T-helper 2 cell (primary cell): ENCODE data around the gene KRT15.
A peak's percentile ranks its signal among the peaks of the same experiment; 100 is the strongest.

Source experiments
- DNase-seq, 5 experiments: peaks; one replicate each; pipeline versions ENCODE4 v3.0.0 to v3.0.0-alpha.2; 2012 to 2022

Gene KRT15

GRCh38 chr17:41503202-41503601 is 15.5 kb downstream of the KRT15 start:
- no peak for DNase-seq

DNA sequence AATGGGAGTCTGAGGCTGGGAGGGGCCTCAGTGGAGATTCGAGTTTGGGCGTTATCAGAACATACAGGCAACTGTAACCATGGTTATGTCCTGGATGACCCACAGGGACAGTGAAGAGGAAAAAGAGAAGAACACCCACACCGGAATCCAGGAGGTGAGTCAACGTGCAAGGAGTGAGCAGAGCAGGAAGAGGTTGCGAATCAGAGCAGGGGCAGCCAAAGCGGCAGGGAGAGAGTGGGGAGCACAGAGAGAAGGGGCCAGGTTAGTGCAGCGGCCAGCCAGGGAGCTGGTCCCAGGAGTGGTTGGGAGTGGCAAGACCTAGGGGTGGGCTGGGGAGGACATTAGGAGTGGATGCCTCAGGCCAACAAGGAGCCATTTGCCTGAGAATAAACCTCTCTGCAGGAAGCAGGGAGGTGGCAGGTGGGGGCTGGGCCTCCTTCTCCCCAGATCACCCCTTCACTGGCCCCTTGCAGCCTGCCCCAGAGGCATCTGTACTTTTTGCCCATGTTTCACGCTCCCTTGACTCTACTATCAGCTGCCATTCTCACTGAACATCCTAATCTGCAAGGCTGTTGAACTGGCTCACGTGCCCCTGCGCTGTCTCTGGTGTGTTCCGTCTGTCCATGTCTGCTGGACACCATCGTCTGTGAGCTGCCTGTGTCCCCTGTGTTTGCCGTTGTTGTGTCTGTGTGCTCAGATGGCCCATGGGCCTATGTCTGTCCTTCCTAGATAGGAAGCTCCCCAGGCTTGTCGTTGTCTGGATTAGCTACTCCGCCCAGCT is 18.4 kb downstream of the KRT15 start:
- no peak for DNase-seq

GRCh38 chr17:41499714-41500113 is 19.0 kb downstream of the KRT15 start:
- DNase-seq, result no peak

DNA sequence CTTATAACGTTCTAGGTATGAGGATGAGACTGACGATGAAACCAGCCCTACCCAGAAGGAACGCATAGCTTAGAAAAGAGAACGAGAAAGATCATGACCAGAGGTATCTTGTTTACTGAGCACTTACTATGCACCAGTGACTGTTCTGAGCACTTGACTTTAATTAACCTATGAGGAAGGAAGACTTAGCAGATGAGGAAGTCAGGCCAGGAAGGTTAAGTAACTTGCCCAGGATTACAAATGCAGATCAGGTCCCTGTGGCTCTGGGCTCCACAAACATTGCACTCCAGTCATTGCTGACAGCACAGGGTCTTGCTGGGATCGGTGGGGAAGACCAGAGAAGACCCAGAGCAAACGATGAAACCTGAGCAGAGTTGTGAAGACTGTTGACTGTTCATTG is 20.4 kb downstream of the KRT15 start:
- DNase-seq, result no peak

DNA sequence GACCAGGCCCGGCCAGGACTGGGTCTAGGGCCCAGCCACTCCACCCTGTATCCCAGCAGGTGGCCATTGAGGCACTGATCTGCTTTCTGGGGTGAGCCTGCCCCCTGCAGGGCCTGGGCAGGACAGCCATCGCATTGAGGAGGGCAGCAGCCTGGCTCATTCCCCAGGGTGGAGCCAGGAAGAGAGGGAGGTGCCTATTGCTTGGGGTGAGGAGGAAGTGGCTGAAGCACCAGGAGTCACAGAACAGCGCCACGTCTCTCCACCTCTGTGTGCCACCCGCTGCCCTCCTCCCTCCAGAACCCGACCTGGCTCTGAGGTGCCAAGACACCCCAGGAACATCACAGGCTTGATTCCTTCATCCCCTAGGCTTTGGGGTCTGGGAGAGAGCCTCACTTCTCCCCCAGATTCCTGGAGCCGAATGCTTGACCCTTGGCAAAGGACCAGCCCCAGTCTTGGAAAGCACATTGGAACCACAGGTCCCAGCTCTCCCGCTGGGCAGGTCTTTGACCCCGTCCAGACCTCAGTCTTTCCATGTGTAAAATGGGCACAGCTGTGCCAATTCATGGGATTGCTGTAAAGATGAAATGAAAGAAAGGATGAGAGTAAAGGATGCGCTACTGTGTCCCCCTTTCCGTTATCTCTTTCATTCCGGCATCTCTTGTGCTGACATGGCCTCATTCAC is 21.7 kb downstream of the KRT15 start:
- peak in 4 of 5 experiments; percentile 3 to 76 (median 34) for DNase-seq

DNA sequence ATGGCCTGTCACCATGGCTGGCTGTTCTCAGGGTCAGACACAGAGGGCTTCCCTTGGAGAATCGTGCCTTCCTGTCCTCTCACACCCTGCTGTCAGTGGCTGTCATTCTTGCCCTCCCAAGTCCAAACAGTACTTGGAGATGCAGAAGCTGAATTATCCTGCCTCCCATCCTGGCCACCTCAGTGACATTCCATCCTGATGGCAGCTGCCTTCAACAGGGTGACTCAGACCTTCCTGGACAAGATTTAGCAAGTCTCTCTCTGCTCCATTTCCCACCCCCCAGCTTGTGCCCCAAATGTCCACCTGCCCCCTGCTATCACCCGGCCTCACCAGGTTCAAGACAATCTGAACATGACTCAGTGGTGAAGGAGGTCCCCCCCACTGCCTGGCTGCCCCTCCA is 24.2 kb downstream of the KRT15 start:
- no peak for DNase-seq

DNA sequence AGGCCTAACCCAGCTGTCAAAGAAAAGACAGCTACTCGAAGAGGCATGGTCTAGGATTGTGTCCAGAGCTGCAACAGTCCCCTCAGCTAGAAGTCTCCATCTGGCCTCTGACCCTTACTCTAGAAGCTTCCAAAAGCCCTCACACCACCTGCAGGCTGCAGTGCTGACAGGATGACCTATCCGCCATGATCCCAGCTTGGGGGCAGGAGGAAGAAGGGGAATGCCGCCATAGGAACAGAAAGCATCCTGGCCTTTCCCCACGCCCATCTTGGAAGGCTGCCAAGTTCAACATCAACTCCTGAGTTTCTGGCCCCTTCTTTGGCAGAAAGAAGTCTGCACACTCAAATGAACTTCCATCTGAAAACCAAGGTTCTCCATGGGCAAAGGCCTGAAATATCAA is 25.9 kb downstream of the KRT15 start:
- no peak for DNase-seq

DNA sequence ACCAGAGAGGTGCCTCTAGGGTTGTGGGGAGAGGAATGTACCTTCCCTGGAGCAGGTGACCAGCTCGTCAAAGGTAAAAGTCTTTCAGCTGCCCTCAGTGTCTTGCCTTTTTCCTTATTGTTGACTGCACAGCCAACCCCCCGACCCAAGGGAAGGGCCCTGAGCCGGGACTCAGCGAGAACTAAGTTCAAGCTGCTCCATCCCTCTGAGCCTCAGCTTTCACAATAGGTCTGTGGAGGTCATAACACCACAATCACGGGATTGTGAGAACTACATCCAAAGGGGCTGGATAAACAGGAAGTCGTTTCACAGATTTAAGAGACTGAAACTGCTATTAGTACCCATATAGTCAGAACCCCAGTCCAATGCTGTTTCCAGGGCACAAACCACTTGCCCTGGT is 26.3 kb downstream of the KRT15 start:
- DNase-seq, result no peak

- DNase-seq, result no peak
Observed at GRCh38 chr17:41491476-41491875, 27.2 kb downstream of the KRT15 start.

DNA sequence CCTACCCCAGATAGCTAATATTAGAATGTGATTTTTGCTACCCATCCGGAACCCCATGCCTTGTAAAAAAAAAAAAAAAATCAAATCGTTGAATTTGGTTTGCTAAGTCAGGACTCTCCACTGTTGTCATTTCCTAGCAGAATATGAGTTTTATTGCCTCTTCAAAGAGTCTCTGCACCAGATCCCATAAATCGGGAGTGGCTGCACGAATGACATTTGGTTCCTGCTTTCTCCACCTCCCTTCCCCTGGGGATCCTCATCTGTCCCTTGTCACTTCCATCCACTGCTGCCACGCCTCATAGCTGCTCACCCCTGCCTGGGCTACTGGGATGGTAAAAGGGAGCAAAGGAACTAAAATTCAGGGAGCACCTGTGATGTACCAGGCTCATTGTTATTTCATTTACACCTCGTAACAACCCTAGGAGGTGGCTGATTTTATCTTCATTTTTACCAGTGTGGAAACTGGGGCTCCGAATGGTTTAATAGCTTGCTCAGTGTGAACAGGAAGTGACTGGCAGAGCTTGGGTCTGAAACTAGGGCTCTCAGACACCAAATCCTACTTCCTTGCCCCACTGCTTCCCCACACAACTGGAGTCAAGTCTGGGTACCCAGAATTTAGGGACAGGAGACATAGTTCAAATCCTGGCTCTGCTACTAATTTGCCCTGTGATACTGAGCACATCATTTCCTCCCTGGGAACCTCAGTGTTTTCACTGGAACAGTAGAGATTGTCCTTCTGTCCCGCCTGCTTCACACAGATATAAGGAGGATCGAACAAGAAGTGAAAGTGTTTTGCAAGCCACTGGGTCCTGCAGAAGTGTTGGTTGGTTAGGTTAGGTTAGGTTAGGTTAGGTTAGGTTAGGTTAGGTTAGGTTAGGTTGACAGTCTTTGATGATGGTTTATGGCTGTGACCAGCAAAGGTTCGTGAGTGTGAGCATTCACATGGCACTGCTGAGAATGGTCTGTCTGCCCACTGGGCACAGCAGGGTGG is 28.4 kb downstream of the KRT15 start:
- no peak for DNase-seq

GRCh38 chr17:41489531-41489930 is 29.2 kb downstream of the KRT15 start, which contains the start of gene KRT36:
Gene KRT36 (minus strand): TSS chr17:41489910. CDS start chr17:41489864, 46 bp downstream.
- no peak for DNase-seq

GRCh38 chr17:41486809-41487530 is 31.7 kb downstream of the KRT15 start:
- peak in 1 of 5 experiments; percentile 16 for DNase-seq

DNA sequence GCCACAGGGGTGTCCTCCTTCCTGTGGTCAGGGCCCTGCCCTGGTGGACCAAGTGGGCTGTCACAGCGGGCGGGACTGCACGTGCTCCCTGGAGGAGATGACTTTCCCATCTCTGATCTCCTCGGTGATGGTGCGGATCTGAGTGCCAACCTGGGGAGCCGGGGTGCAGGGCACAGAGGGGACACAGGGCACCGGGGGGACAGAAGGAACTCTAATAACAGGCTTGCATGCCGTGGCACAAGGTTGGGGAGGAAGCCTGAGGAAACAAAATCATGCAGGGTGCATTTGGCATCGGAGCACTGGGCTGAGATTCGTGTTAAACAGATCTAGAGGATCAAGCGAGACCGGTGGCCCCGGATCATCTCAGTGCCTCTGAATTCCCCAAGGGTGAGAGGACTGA is 32.4 kb downstream of the KRT15 start:
- DNase-seq, result no peak

DNA sequence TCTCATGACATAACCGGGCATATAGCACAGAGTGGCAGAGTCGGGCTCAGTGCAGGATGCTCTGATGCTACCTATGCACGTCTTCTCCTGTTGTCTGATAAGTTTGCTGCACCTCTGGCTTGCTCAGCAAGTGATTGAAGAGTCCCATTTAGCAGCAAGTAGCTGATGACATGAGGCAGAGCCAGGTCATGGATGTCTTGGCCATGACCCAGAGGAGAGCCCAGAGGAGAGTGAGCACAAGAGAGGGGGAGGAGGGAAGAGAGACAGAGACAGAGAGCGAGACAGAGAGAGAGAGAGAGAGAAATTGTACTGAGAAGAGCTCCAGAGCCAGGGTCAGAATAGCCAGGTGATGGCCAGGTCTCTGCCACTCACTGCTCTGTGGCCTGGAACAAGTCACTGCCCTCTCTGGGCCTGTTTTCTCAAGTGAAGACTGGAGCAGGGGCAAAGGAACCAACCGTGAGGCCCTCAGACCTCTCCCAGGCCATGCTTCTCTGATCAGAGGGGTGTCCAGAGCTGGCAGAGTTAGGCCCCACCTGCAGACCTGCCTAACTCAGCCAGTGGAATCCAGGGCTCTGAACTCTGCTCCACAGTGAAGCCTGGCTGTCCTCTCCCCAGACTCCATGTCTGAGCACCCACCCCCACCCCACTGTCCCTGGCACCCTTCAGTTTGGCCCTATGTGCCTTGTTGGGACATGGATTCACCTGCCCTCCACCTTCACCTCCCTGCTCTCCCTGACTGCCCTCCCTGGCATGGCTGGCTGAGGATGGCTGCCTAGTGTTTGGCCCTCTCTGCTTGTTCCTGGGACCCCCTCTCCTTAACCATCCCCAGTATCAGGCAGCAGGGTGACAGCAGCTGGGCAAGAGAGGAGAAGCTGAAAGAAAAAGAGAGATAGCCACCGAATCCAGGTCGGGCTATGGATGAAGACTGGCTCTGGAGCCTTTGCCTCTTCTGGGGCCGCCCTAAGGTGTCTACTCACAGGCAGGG is 33.5 kb downstream of the KRT15 start:
- DNase-seq, result no peak

GRCh38 chr17:41483991-41484826 is 34.5 kb downstream of the KRT15 start:
- DNase-seq, result no peak

GRCh38 chr17:41483531-41483930 is 35.2 kb downstream of the KRT15 start:
- no peak for DNase-seq

DNA sequence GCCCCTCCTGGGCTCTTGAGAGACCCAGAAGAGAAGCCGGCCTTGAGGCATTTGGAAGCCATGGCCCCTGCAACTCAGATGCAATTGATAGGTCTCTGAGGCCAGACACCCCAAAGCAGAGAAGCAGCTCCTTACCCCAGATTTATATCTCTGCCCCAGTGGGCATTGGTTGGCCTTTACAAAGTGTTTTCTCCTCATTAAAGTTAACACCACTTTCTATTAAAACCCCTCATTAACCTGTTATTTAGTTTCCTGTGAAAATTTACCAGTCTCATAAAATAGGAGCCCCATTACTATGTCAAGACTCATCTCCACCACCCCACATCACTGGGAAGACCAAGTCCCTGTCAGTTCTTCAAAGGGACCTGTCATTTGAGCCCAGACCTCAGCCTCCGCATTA is 37.7 kb downstream of the KRT15 start, which contains the start of gene KRT35:
KRT35 (minus strand) TSS at position 116 of the 400 bp plus-strand sequence; CDS start at position 62, 54 bp downstream.
- no peak for DNase-seq

DNA sequence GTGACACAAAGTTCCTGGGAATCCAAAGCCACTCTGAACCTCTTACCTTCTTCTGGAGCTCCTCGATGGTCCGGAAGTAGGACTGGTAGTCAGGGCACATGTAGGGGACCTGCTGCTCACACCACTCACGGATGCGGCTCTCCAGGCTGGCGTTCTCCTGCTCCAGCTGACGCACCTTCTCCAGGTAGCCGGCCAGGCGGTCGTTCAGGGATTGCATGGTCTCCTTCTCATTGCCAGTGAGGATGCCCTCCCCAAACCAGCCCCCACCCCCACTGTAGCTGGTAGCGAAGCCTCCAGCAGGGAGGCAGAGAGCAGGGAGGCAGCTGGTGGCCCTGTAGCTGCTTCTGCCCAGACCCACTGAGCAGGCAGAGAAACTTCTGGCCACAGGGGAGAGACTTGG is 38.1 kb downstream of the KRT15 start:
- DNase-seq, result no peak

- DNase-seq, result no peak
Observed at GRCh38 chr17:41480136-41480535, 38.6 kb downstream of the KRT15 start.

- DNase-seq, result no peak
Observed at GRCh38 chr17:41478237-41478636, 40.5 kb downstream of the KRT15 start.
